ENCODE results near the gene RUVBL1. TPM values are rescaled to one million over a fixed set of nuclear protein-coding genes. Genes with fewer than 3 reads are reported as not detected.

The RUVBL1 gene
- total and polyA plus RNA-seq, 9 donors = 15.6 to 37.9 (median 25.1) TPM

Small RNAs within 50 kb of the gene (small RNA-seq; reads per million reads assigned to genes)
- gene RNU2-37P (not detected), gene RNU6-823P (not detected)

Other genes with a start within 250 kb of the RUVBL1 start
- 1 to 10 TPM in 1 of 7 donors, under 1 TPM in 4, not detected in 2; 0.20 to 1.1 (median 0.42) TPM for gene KBTBD12, start 208.6 kb downstream of the RUVBL1 start, total RNA-seq
- gene KBTBD12, start 208.6 kb downstream of the RUVBL1 start, polyA plus RNA-seq = under 1 TPM; 0.12 to 0.87 TPM
- gene SEC61A1, start 71.4 kb downstream of the RUVBL1 start, total RNA-seq = 100 to 1,000 TPM in 6 of 7 donors, 10 to 100 TPM in 1; 52.3 to 165 (median 121) TPM
- gene SEC61A1, start 71.4 kb downstream of the RUVBL1 start, polyA plus RNA-seq = 100 to 1,000 TPM in 1 of 2 donors, 10 to 100 TPM in 1; 72.0 to 217 TPM
- 10 to 100 TPM; 12.4 to 21.0 (median 16.1) TPM for gene EEFSEC, start 29.7 kb upstream of the RUVBL1 start, total RNA-seq
- gene EEFSEC, start 29.7 kb upstream of the RUVBL1 start, polyA plus RNA-seq = 10 to 100 TPM in 1 of 2 donors, 1 to 10 TPM in 1; 6.8 to 14.0 TPM

All from ovary (tissue), 9 donors.